ENCODE results near the gene FOXS1. TPM values are rescaled to one million over a fixed set of nuclear protein-coding genes. Genes with fewer than 3 reads are reported as not detected.

Gene FOXS1
- total RNA-seq, 2 experiments from 2014 or later, result not detected

DNA sequence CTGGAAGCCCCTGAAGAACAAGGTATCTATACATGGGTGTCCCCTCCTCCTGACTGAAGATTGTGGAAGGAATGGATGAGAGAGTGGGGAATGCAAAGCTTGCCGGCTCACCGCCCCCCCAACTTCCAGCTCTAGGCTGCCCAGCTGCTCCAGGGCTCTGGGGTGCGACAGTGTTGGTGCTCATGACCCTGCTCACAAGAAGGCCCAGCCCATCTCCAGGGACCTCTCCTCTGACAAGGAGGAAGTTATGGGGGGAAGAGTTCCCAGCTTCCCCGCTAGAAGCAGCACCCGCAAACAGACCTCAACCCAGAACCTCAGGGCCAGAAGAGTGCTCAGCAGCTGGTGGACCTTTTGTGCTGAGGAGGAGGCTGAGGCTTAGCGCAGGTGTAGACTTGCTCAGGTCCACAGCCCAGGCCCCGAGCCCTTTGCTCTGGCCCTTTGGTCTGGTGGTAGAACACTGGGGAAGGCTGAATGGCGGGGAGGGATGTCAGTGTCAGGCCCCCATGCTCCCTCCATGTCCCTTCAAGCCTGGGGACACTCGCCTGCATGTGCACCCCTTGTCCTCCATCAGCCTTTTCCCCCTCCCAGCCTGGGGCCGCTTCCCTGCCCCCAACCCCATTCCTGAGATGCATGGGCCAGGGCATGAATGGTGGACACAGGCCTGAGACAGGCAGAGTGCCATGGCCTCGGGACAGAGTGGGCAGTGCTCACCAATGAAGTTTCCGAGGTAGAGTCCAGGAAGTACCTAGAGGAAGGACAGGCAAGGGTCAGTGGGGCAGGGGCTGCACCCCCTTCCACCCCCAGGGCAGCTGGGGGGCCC is 23.7 kb upstream of the FOXS1 start:
- H3K4me3 Mint-ChIP-seq, result no peak overlapping the region
- peaks cover 11% of the 10 kb centered on the region for H3K4me1 Mint-ChIP-seq
- H3K9me3 Mint-ChIP-seq, result no peaks in the 10 kb centered on the region
- no peaks in the 10 kb centered on the region for H3K36me3 Mint-ChIP-seq (ENCODE audit: low read depth)
- POLR2A ChIA-PET, result no interaction called here
- no peak overlapping the region for H3K27ac Mint-ChIP-seq
- DNase-seq, result no peak
- peaks cover 48% of the 10 kb centered on the region for H3K27me3 Mint-ChIP-seq
- CTCF ChIA-PET, result interaction anchor here (1.0 kb wide), 1 partner anchor 162 kb away, joined by 3 read pairs; no protein-coding TSS in a partner anchor

DNA sequence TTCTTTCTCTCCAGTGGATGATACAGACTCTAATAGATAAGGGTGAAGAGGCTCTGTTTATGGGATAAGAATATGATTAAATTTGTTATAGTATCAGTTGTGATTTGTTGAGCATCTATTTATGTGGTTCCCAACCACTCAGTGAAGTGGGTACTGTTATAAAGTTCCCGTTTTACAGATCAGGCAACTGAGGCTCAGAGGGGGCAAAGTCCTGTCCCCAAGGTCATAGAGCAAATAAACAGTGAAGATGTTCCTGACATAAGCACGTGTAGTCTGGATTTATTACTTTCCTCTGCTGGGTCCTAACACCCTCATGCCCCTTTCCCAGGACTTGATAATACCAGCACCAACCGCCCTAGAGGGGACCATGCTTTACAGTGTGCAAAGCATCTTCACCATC is 20.8 kb upstream of the FOXS1 start:
- Mint-ChIP-seq H3K27me3 (peaks cover 36% of the 10 kb centered on the region), H3K36me3 (ENCODE audit: low read depth) (no peaks in the 10 kb centered on the region), H3K9me3 (no peaks in the 10 kb centered on the region), H3K27ac (no peak overlapping the region), H3K4me1 (peaks cover 16% of the 10 kb centered on the region), H3K4me3 (no peak overlapping the region)
- POLR2A ChIA-PET, result no interaction called here
- DNase-seq, result no peak
- CTCF ChIA-PET, result no interaction called here

DNA sequence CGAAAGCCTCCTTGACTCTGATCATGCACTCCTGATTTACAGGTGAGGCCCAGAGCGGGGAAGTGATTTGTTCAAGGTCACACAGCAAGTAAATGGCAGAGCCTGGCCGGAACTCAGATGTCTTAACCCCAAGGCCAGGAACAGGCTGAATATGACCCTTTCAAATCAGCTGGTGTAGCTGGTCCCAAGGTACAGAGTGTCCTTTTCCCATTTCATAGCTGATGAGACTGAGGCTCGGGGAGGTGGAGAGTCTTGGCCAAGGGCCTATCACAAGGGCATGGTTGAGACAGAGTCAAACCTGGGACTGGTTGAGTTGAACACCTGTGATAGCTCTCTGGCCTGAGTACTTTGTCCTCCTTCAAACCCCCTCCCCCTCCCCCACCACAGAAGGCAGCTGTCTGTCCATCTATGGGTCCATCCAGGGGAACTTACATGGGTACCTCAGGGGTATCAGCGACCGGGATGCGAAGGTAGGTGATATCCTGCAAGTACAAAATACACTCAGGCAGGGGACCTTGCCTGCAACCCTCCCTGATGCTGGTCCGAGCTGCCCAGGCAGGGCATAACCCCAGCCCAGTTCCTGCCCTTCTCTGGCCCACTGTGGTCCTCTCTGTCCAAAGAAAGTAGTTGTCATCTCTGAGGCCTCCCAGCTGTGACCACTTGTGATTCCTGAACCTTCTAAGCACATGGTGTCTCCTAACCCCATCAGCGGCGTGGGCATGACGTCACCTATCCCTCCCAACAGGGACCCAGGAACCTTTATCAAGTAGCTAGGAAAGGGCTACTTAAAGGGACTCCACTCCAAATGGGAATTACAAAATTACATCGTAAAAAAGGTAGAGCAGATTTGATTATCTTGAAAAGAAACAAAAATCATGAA is 19.4 kb upstream of the FOXS1 start:
- Mint-ChIP-seq H3K27ac (no peak overlapping the region), H3K4me1 (peaks cover 9% of the 10 kb centered on the region), H3K36me3 (ENCODE audit: low read depth) (no peaks in the 10 kb centered on the region), H3K27me3 (peaks cover 38% of the 10 kb centered on the region), H3K9me3 (no peaks in the 10 kb centered on the region), H3K4me3 (no peak overlapping the region)
- ChIA-PET POLR2A (no interaction called here), CTCF (interaction anchor here (1.1 to 1.4 kb wide), 2 partner anchors 12 to 14 kb away, joined by 3 read pairs; no protein-coding TSS in a partner anchor)
- no peak for DNase-seq

DNA sequence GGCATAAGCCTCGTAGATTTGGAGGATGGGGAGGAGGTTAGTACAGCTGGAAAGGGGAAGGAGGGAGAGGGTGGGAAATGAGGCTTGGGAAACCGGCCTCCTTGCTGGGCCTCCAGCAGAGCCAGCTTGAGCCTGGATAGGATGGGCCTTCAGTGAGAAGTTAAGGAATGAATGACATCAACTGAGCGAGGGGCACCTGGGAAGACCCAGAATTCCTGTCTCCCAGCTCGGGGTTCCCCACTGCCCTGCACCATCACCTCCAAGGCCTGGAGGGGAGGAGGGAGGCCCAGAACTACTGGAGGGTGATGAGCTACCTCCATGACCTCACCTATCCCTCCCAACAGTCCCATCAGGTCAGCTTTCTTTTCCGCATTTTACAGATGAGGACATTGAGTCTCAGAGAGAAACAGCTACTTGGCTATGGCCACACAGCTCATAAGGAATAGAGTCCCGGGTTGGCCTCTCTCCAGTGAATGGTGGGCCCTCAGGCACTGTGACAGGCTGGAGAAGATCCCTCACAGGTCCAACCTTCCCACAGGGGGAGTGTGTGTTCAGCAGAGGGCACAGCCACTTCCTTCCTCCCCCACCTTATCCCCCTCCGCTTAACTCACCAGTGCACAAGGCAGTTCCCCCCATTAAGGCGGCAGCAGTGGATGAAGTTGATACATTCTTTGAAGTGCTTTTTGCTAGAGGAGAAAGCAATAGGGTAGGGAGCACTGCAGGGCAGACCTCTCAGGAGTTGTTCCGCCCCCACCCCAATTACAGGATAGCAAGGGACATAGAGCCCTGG is 18.1 kb upstream of the FOXS1 start:
- ChIA-PET POLR2A (no interaction called here), CTCF (interaction anchor here (0.9 to 1.4 kb wide), 4 partner anchors 11 to 88 kb away, joined by 3 to 4 read pairs (median 3); partner anchors contain the start of gene PDRG1)
- H3K27ac Mint-ChIP-seq, result no peak overlapping the region
- peaks cover 33% of the 10 kb centered on the region for H3K27me3 Mint-ChIP-seq
- DNase-seq, result no peak
- no peak overlapping the region for H3K4me3 Mint-ChIP-seq
- H3K9me3 Mint-ChIP-seq, result no peaks in the 10 kb centered on the region
- peaks cover 13% of the 10 kb centered on the region for H3K4me1 Mint-ChIP-seq
- H3K36me3 Mint-ChIP-seq (ENCODE audit: low read depth), result no peaks in the 10 kb centered on the region

DNA sequence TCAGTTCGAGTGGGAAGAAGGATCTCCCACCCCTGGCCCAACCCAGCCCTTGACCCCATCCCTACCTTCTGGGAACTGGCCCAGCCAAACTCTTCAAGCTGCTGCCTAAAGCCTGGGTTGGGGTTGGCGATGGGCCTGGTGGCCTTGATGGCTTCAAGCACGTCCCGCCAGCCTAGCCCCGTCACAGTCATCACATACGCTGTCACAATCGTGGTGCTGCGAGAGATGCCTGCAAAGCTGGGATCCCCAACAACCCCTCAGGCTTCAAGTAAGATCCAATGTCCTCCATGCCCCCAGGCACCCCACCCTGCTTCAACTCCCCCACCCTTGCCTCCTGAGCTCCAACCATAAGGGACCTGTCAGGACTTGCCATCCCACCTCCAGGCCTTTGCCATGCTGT is 17.1 kb upstream of the FOXS1 start:
- H3K36me3 Mint-ChIP-seq (ENCODE audit: low read depth), result no peaks in the 10 kb centered on the region
- CTCF ChIA-PET, result interaction anchor here (1.3 kb wide), 1 partner anchor 89 kb away, joined by 4 read pairs; the partner anchor contains the start of gene PDRG1
- H3K4me3 Mint-ChIP-seq, result no peak overlapping the region
- no peak for DNase-seq
- H3K9me3 Mint-ChIP-seq, result no peaks in the 10 kb centered on the region
- peaks cover 32% of the 10 kb centered on the region for H3K27me3 Mint-ChIP-seq
- POLR2A ChIA-PET, result no interaction called here
- H3K27ac Mint-ChIP-seq, result no peak overlapping the region
- H3K4me1 Mint-ChIP-seq, result peaks cover 17% of the 10 kb centered on the region

DNA sequence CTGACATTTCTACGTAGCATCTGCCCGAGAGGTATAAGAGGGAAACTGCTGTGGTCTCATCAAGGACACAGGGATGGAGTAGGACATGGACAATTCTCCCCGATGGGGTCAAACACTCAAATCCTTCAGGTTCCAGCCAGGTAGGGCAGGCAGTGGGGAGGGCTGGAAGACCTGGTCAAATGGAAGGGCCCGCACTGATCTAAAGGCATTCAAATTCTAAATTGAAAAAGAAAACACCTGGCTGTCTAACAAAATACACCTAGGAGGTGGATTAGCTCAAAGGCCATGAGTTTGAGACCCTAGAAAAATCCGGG is 16.7 kb upstream of the FOXS1 start:
- Mint-ChIP-seq H3K9me3 (no peaks in the 10 kb centered on the region), H3K27ac (no peak overlapping the region), H3K4me1 (peaks cover 17% of the 10 kb centered on the region), H3K27me3 (peaks cover 35% of the 10 kb centered on the region), H3K4me3 (peak overlapping the region; percentile 41), H3K36me3 (ENCODE audit: low read depth) (no peaks in the 10 kb centered on the region)
- CTCF ChIA-PET, result interaction anchor here (1.3 kb wide), 1 partner anchor 90 kb away, joined by 4 read pairs; the partner anchor contains the start of gene PDRG1
- no peak for DNase-seq
- POLR2A ChIA-PET, result no interaction called here

DNA sequence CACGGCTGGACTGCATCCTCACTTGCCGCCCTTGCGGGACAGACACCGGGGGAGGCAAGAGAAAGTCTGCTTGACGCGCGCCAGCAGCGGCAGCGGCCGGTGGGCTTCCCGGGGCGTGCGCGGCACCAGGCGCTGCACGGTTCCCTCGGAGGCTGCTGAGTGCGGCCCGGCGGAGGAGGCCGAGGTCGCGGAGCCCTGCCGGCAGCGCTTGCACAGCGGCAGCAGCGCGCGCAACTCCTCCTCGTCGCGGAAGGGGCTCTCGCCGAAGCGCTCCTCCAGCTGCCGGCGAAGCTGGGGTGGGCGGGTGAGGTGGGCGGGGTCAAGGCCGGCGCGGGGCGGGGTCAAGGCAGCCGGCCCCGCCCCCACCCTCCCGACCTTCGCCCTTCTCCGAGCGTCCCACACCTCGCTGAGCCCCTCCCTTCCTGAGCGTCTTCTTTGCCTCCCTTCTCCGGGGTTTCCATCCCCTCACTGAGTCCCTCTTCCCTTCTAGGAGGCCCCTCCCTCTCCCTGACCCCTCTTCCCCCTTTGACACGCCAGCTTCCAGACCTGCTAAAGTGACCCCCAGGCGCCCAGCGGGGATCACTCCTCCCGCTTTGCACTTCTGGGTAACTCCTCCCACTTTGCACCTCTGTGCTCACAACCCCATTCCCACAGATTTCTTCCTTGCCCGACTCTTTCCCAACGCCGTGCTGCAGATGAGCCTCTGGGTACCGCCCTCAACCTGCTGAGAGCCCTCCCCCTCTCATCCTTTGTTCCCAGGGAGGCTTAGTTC is 16.2 kb upstream of the FOXS1 start:
- Mint-ChIP-seq H3K4me3 (peak overlapping the region; percentile 41), H3K9me3 (no peaks in the 10 kb centered on the region), H3K27me3 (peaks cover 35% of the 10 kb centered on the region), H3K27ac (peak overlapping the region; percentile 42), H3K36me3 (ENCODE audit: low read depth) (no peaks in the 10 kb centered on the region), H3K4me1 (peaks cover 17% of the 10 kb centered on the region)
- peak; percentile 67 for DNase-seq
- ChIA-PET POLR2A (no interaction called here), CTCF (no interaction called here)

DNA sequence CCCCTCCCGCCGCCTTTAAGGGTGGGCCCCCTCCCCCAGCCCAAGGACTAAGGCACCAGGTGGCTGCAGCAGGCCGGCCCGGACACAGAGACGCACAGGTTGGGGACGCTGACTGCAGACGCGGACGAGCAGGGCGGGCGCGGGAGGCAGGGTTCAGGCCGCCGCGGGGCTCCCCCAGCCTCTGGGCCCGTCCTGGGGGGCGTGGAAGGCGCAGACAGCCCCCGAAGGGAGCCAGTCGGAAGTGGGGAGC is 15.7 kb upstream of the FOXS1 start:
- POLR2A ChIA-PET, result no interaction called here
- peaks cover 35% of the 10 kb centered on the region for H3K27me3 Mint-ChIP-seq
- H3K36me3 Mint-ChIP-seq (ENCODE audit: low read depth), result no peaks in the 10 kb centered on the region
- CTCF ChIA-PET, result interaction anchor here (1.2 kb wide), 1 partner anchor 156 kb away, joined by 3 read pairs; no protein-coding TSS in a partner anchor
- peaks cover 17% of the 10 kb centered on the region for H3K4me1 Mint-ChIP-seq
- no peaks in the 10 kb centered on the region for H3K9me3 Mint-ChIP-seq
- DNase-seq, result no peak
- H3K4me3 Mint-ChIP-seq, result no peak overlapping the region
- no peak overlapping the region for H3K27ac Mint-ChIP-seq

DNA sequence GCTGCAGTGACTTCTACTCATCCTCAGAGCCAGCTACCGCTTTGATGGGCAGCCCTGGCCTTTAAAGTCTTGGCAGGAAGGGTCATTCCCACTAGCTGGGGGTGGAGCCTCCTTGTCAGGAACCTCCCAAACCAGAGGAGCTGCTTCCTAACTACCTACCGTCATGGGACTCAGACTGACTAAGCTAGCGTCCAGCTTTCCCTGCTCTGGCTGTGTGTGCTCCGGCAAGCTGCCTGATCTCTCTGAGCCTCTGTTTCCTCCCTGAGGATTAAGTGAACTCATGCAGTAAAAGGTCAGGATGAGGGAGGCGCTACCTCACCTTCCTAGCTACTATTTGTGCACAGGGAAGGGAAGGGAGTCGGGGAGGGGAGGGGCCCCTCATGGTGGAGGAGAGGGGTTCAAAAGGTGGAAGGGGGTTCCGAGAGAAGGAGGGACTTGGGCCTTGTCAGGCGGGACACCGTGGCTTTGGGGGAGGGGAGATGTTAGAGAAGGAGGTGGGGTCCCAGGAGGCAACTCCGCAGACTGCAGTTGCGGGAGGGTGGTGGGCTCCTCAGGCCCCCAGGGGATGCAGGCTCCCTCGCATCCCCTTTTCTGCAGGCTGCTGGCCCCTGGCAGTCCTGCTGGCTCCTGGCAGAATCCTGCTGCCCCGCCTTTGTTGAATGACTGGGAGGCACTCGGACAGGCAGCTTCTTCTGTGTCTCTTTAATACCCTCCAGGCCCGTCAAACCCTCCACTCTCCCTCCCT is 15.2 kb upstream of the FOXS1 start:
- Mint-ChIP-seq H3K4me3 (no peak overlapping the region), H3K36me3 (ENCODE audit: low read depth) (no peaks in the 10 kb centered on the region), H3K27me3 (peaks cover 35% of the 10 kb centered on the region), H3K4me1 (peaks cover 17% of the 10 kb centered on the region), H3K27ac (no peak overlapping the region), H3K9me3 (no peaks in the 10 kb centered on the region)
- no peak for DNase-seq
- POLR2A ChIA-PET, result no interaction called here
- CTCF ChIA-PET, result interaction anchor here (0.9 to 1.6 kb wide), 4 partner anchors 14 to 171 kb away, joined by 3 to 5 read pairs (median 3); no protein-coding TSS in a partner anchor

DNA sequence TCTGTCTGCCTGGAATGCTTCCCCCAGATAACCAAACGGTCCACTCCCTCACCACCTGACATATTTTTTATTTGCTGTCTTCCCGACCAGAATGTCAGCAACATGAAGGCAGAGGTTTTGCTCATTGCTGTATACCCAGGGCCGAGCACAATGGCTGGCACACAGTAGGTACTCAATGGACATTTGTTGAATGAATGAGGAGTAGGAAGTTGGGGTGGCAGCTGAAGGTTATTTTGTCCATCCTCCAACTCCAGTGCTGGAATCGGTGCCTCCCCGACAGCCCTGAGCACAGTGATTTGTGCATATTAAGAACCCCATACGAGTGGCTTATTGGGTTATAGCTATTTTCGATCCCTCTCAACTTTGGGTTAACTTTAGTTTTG is 14.6 kb upstream of the FOXS1 start:
- Mint-ChIP-seq H3K27me3 (peaks cover 33% of the 10 kb centered on the region), H3K4me3 (no peak overlapping the region), H3K9me3 (no peaks in the 10 kb centered on the region), H3K4me1 (peaks cover 17% of the 10 kb centered on the region), H3K36me3 (ENCODE audit: low read depth) (no peaks in the 10 kb centered on the region), H3K27ac (no peak overlapping the region)
- ChIA-PET POLR2A (no interaction called here), CTCF (interaction anchor here (0.9 to 1.6 kb wide), 4 partner anchors 13 to 172 kb away, joined by 3 to 5 read pairs (median 3); no protein-coding TSS in a partner anchor)
- DNase-seq, result no peak

DNA sequence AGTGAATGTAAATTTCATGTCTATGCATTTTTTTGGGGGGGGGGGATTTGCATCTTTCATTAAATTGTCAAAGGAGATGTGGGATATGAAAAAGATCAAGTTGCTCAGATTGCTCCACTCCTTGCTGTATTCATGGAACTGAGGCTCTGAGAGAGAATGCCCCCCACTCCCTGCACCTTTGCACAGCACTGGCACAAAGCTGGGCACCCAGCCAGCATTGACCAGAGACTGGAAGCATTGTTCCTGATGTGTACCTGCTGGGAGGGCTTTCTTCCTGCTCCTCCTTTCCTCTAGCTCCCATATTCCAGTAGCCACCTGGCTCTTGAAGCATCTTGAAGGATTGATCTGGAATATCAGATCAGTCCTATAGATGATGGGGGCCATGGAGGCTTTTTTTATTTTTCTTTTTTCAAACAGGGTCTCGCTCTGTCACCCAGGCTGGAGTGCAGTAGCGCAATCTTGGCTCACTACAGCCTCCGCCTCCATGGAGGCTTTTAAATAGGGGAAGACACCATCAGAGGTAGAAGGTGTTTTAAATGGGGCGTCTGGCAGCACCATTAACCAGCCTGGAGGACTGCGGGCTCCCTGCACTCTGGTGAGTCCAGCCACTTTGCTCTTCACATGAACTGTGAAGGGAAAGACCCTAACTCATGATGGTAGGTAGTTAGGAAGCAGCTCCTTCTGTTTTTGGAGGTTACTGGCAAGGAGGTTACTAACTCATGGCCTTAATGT is 14.0 kb upstream of the FOXS1 start:
- POLR2A ChIA-PET, result no interaction called here
- no peak for DNase-seq
- Mint-ChIP-seq H3K9me3 (no peaks in the 10 kb centered on the region), H3K27ac (no peak overlapping the region), H3K36me3 (ENCODE audit: low read depth) (no peaks in the 10 kb centered on the region), H3K4me1 (peaks cover 17% of the 10 kb centered on the region), H3K4me3 (no peak overlapping the region), H3K27me3 (peaks cover 33% of the 10 kb centered on the region)
- CTCF ChIA-PET, result interaction anchor here (0.7 to 1.6 kb wide), 7 partner anchors 13 to 650 kb away, joined by 3 to 6 read pairs (median 3); partner anchors contain the start of gene PDRG1
